CD4-positive, CD25-positive, alpha-beta regulatory T cell (primary cell): Measurements from ENCODE around the gene ANKRD27. TPM values are rescaled to one million over a fixed set of nuclear protein-coding genes. Genes with fewer than 3 reads are reported as not detected.

Source experiments
- ATAC-seq, 2 donors: fragments of 150-1000 bp; cut with Tn5 transposase; one replicate each; pipeline ENCODE4 v1.10.0; 2021; ENCODE audit warnings: low read depth in 2 of 2, moderate number of reproducible peaks in 2 of 2, moderate library complexity in 1 of 2
- DNase-seq, 3 donors: peaks; one replicate each; pipeline versions ENCODE4 v3.0.0 to v3.0.0-alpha.2; 2012 to 2022; ENCODE audit warnings: mixed read lengths in 1 of 3
- H3K27ac ChIP-seq: one replicate; pipeline ENCODE4 v1.7.0; 2013; ENCODE audit warnings: mild to moderate bottlenecking, low read length; ENCODE audit not compliant: insufficient read depth, poor library complexity, severe bottlenecking
- H3K27me3 ChIP-seq: one replicate; pipeline ENCODE4 v1.7.0; 2013; ENCODE audit warnings: low read length; ENCODE audit not compliant: control insufficient read depth, insufficient read depth
- H3K36me3 ChIP-seq: one replicate; pipeline ENCODE4 v1.7.0; 2013; ENCODE audit warnings: mild to moderate bottlenecking, low read length, moderate library complexity; ENCODE audit not compliant: control insufficient read depth, insufficient read depth
- H3K4me1 ChIP-seq: 2 replicates; pipeline ENCODE4 v1.7.0; 2013; ENCODE audit warnings: mild to moderate bottlenecking, low read length; ENCODE audit not compliant: insufficient read depth, control insufficient read depth, poor library complexity, severe bottlenecking
- H3K4me3 ChIP-seq: one replicate; pipeline ENCODE4 v1.7.0; 2013; ENCODE audit warnings: low read depth, mild to moderate bottlenecking, low read length, moderate library complexity
- H3K9me3 ChIP-seq, 2 experiments: 1 replicate in 1 of 2; 2 replicates in 1 of 2; pipeline ENCODE4 v1.7.0; 2013; ENCODE audit warnings: low read length in 2 of 2, mild to moderate bottlenecking in 1 of 2, moderate library complexity in 1 of 2; ENCODE audit not compliant: control insufficient read depth in 2 of 2
- H3K27ac Mint-ChIP-seq, 3 donors: one replicate each; pipeline ENCODE4 v1.8.0; 2020 to 2022; ENCODE audit warnings: mild to moderate bottlenecking in 3 of 3, mixed read lengths in 3 of 3, moderate library complexity in 2 of 3
- H3K27me3 Mint-ChIP-seq: one replicate; pipeline ENCODE4 v1.8.0; 2022; ENCODE audit warnings: mild to moderate bottlenecking, mixed read lengths
- H3K36me3 Mint-ChIP-seq: one replicate; pipeline ENCODE4 v1.8.0; 2020; ENCODE audit warnings: mixed read lengths
- H3K4me1 Mint-ChIP-seq, 4 donors: one replicate each; pipeline ENCODE4 v1.8.0; 2020 to 2022; ENCODE audit warnings: mixed read lengths in 4 of 4, mild to moderate bottlenecking in 1 of 4
- H3K4me3 Mint-ChIP-seq, 4 donors: one replicate each; pipeline ENCODE4 v1.8.0; 2020 to 2022; ENCODE audit warnings: mild to moderate bottlenecking in 4 of 4, mixed read lengths in 4 of 4, moderate library complexity in 3 of 4
- H3K9me3 Mint-ChIP-seq, 7 donors: one replicate each; pipeline ENCODE4 v1.8.0; 2020 to 2022; ENCODE audit warnings: mixed read lengths in 7 of 7, mild to moderate bottlenecking in 3 of 7, moderate library complexity in 2 of 7
- polyA plus RNA-seq, 4 donors: library from polyadenylated mRNA; unstranded; fragments of 300-500 nt; fragmentation: Illumina TruSeq; gene quantifications; one replicate each; pipeline ENCODE4 v1.2.3, GENCODE V29; 2021
- total RNA-seq: library from RNA; stranded (reverse); gene quantifications from one replicate; pipeline ENCODE4 v1.2.3, GENCODE V29; 2022

Gene ANKRD27
- total and polyA plus RNA-seq, 5 donors from 2014 or later, result 17.2 to 39.0 (median 19.7) TPM

DNA sequence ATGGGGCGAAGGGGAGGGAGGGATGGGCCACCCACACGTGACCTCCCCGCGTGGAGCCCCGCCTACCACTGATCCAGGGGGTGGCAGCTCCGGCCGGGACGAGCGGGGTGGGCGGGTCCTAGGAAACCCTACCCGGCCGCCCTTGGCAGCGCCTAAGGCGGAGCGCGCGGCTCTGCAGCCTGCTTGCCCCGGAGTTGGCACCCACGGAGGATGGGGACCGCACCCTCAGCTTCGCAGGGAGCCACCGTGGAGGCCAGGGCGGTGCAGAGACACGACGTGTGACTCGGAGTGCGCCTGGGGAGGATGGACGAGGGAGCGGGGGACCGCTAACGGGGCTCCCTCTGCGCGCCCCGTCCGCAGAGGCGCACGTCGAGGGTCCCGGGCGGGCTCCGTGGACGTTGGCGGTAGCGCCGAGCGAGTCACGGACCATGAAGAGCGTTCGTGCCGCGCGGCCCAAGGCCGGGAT is 773 bp upstream of the ANKRD27 start, which contains the start of gene RGS9BP:
RGS9BP (plus strand) TSS at position 129 of the 466 bp plus-strand sequence. CDS start 416 bp downstream, outside the sequence.
- peak; percentile 17 to 29 for ATAC-seq
- H3K36me3 ChIP-seq, result no peaks in the 10 kb centered on the region
- H3K27ac Mint-ChIP-seq, result peak within 1 kb of the TSS; percentile 62 to 89 (median 76)
- H3K4me1 Mint-ChIP-seq, result peaks cover 0 to 47% (median 27%) of the 10 kb centered on the region in 4 donors
- peaks cover 4% of the 10 kb centered on the region for H3K27me3 ChIP-seq
- H3K36me3 Mint-ChIP-seq, result no peaks in the 10 kb centered on the region
- H3K9me3 Mint-ChIP-seq, result no peaks in the 10 kb centered on the region
- peak within 1 kb of the TSS; percentile 72 for H3K27ac ChIP-seq
- H3K9me3 ChIP-seq, result no peaks in the 10 kb centered on the region
- peaks cover 30% of the 10 kb centered on the region for H3K27me3 Mint-ChIP-seq
- peaks cover 45% of the 10 kb centered on the region for H3K4me1 ChIP-seq
- peak; percentile 59 to 73 (median 73) for DNase-seq
- H3K4me3 Mint-ChIP-seq, result peak within 1 kb of the TSS; percentile 93 to 97 (median 96)
- peak within 1 kb of the TSS; percentile 57 for H3K4me3 ChIP-seq

DNA sequence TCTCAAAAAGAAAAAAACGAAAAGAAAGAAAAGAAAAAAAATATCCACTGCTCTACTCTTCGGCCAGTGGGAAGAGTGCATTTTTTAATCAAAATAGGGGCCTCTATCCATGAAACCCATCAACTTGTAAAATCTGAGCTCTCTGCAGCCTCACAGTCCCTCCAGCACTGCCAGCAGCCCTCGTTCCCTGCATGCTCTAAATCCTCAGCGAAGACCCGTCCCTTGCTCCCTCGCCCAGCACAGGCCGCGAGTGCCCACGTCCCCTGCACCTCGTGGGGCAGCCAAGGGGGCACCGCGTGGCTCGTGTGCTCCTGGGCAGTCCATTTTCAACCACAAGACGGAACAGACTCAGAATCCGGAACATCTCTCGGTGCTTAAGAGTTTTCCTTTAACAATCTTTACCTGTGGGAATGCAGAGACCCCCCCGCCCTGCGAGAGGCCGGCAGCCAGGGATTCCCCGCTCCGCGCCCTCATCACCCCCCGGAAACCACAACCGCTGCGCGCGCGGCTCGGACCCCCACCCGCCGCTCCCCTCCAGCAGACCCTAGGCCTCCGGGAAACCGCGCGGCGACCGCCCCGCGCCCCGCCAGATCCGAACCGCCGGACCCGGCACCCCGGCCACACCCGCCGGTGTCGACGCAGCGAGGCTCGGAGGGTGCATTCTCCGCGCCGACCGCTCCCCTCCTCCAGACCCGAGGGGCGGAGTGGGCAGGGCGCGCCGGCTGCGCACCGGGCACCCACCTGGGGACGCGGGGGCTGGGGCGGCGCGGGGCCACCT is 638 bp downstream of the ANKRD27 start:
- Mint-ChIP-seq H3K27me3 (peaks cover 22% of the 10 kb centered on the region), H3K9me3 (no peaks in the 10 kb centered on the region), H3K4me3 (peak overlapping the region; percentile 89 to 97 (median 96)), H3K36me3 (peaks cover 7% of the 10 kb centered on the region), H3K4me1 (peaks cover 0 to 58% (median 36%) of the 10 kb centered on the region in 4 donors), H3K27ac (peak overlapping the region; percentile 49 to 83 (median 71))
- peaks cover 57% of the 10 kb centered on the region for H3K4me1 ChIP-seq
- ATAC-seq, result no peak
- H3K27me3 ChIP-seq, result peaks cover 4% of the 10 kb centered on the region
- DNase-seq, result peak in 1 of 3 donors; percentile 17
- peak overlapping the region; percentile 63 for H3K27ac ChIP-seq
- no peaks in the 10 kb centered on the region for H3K36me3 ChIP-seq
- H3K4me3 ChIP-seq, result peak overlapping the region; percentile 70
- H3K9me3 ChIP-seq, result no peaks in the 10 kb centered on the region

DNA sequence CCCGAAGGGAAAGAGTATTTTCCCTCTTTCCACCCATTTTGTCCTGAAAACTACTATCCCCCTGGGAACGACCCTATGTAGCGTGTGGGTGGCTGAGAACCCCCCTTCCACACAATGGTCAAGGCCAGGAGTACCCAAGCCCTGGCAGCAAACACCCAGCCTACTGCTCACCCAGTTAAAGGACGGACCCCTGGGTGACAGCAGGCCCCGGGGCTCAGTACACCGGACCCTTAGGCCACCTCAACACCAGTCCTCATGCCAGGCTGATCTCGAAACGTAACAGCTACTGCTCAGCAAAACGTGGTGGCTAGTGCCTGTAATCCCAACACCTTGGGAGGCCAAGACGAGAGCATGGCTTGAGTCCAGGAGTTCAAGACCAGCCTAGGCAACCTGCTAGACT is 1.4 kb downstream of the ANKRD27 start:
- H3K9me3 Mint-ChIP-seq, result no peaks in the 10 kb centered on the region
- Histone ChIP-seq H3K27me3 (peaks cover 4% of the 10 kb centered on the region), H3K9me3 (no peaks in the 10 kb centered on the region), H3K4me3 (peak overlapping the region; percentile 70), H3K36me3 (no peaks in the 10 kb centered on the region), H3K4me1 (peaks cover 57% of the 10 kb centered on the region), H3K27ac (no peak overlapping the region)
- H3K36me3 Mint-ChIP-seq, result peaks cover 12% of the 10 kb centered on the region
- H3K27ac Mint-ChIP-seq, result peak overlapping the region in 1 of 3 donors; percentile 76
- H3K27me3 Mint-ChIP-seq, result peaks cover 18% of the 10 kb centered on the region
- H3K4me1 Mint-ChIP-seq, result peaks cover 0 to 65% (median 39%) of the 10 kb centered on the region in 4 donors
- DNase-seq (no peak), ATAC-seq (no peak)
- H3K4me3 Mint-ChIP-seq, result peak overlapping the region; percentile 89 to 97 (median 94)

DNA sequence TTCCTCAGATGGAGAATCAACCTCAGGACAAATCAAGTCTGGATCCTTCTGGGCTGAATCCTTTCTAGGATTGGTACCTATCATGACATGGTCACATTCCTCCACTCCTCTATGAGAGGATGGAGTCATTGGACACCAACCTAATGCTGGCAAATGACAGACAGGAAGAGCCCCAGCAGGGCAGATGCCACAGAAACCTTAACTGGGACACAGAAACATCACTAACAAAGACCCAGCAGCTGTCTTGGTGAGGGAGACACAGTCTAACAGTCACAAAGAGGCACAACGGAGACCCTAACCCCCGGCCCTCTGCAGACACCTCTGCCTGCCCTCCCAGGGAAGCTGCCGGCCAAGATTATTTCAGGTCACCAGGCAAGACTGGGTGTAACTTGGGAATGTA is 2.1 kb downstream of the ANKRD27 start:
- H3K36me3 Mint-ChIP-seq, result peaks cover 12% of the 10 kb centered on the region
- no peaks in the 10 kb centered on the region for H3K9me3 Mint-ChIP-seq
- Histone ChIP-seq H3K36me3 (peaks cover 2% of the 10 kb centered on the region), H3K4me1 (peaks cover 57% of the 10 kb centered on the region), H3K27ac (no peak overlapping the region), H3K4me3 (peak overlapping the region; percentile 70), H3K9me3 (no peaks in the 10 kb centered on the region), H3K27me3 (peaks cover 4% of the 10 kb centered on the region)
- peak overlapping the region; percentile 7 to 91 (median 88) for H3K4me3 Mint-ChIP-seq
- peaks cover 0 to 70% (median 39%) of the 10 kb centered on the region in 4 donors for H3K4me1 Mint-ChIP-seq
- ATAC-seq, result no peak
- H3K27me3 Mint-ChIP-seq, result peaks cover 14% of the 10 kb centered on the region
- DNase-seq, result no peak
- H3K27ac Mint-ChIP-seq, result peak overlapping the region in 1 of 3 donors; percentile 76

DNA sequence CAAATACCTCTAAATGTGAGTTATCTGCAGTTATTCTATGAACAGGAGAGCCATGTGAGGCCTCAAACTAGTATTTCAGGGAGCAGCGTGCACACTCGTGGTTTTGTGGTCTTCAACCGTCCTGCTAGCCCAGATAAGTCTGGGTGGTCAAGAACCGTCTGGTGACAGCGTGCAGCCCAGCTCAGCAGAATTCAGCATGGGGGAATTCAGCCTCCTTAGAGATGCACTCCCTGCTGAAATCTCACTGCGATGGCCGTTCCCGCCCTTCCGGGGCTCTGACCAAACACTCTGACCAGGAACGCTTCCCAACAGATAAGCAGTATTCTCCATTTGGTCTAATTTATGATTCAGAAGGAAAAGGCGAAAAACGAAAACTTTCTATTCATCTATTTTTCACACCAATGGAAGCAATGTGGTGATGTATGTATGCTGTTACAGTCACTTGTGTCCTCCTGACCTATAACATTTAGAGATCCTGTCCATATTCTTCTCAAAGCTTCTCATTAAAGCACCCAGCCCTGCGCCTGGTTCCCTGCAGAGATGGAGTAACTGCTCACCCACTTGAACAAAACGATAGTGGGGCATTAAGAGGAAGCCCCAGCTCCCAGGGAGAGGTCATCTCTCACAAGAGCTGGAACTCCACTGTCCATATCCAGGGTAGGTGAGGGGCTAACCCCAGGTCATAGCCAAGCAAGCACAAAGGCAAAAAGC is 2.9 kb downstream of the ANKRD27 start:
- H3K9me3 ChIP-seq, result no peaks in the 10 kb centered on the region
- H3K27ac Mint-ChIP-seq, result peak overlapping the region in 1 of 3 donors; percentile 74
- peak overlapping the region; percentile 69 to 91 (median 88) for H3K4me3 Mint-ChIP-seq
- peaks cover 14% of the 10 kb centered on the region for H3K36me3 Mint-ChIP-seq
- ATAC-seq, result no peak
- H3K4me1 Mint-ChIP-seq, result peaks cover 0 to 65% (median 35%) of the 10 kb centered on the region in 4 donors
- no peaks in the 10 kb centered on the region for H3K27me3 ChIP-seq
- peaks cover 55% of the 10 kb centered on the region for H3K4me1 ChIP-seq
- no peaks in the 10 kb centered on the region for H3K9me3 Mint-ChIP-seq
- no peak overlapping the region for H3K27ac ChIP-seq
- no peak for DNase-seq
- no peak overlapping the region for H3K4me3 ChIP-seq
- H3K36me3 ChIP-seq, result peaks cover 5% of the 10 kb centered on the region
- H3K27me3 Mint-ChIP-seq, result peaks cover 9% of the 10 kb centered on the region

DNA sequence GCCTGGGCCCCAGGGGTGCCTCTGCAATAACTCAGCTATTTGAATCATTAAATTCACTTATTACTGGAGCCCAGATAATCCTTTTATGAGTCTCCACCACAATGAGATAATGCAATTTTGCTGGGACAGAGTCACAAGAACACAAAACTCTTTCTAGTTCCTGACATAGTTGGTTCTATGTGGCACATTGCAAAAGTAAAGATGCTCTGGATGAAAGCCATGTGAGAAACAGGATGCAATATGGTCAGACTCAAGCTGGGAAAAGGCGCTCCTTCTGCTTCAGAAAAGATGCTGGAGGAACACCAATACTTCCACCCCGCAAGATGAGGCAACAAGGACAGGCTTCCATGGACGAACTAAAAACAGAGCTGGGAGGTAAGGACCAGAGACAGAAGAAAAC is 5.7 kb downstream of the ANKRD27 start:
- Mint-ChIP-seq H3K4me3 (peak overlapping the region in 3 of 4 donors; percentile 8 to 79 (median 26)), H3K27me3 (no peaks in the 10 kb centered on the region)

DNA sequence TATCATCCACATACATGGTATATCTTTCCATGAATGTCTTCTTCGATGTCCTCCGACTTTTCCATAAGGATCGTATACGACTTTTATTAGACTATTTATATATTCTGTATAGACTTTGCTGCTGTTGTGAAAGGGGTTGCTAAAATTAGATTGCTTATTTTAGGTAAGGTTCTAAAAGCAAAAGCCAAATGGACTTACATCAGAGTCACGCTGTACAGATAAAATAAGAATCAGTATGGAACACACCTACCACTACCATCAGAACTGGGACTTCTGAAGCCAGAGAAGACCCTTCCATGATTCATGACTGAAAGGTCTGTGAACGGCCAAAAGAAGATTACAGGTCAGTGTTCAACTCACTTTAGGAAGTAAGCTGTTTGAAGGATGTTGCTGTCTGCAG is 8.9 kb downstream of the ANKRD27 start:
- no peaks in the 10 kb centered on the region for H3K9me3 ChIP-seq
- H3K27ac ChIP-seq, result no peak overlapping the region
- H3K4me3 ChIP-seq, result no peak overlapping the region
- H3K4me1 ChIP-seq, result peaks cover 12% of the 10 kb centered on the region
- no peaks in the 10 kb centered on the region for H3K9me3 Mint-ChIP-seq
- H3K36me3 ChIP-seq, result peaks cover 21% of the 10 kb centered on the region
- ATAC-seq, result no peak
- no peak overlapping the region for H3K4me3 Mint-ChIP-seq
- no peaks in the 10 kb centered on the region for H3K27me3 Mint-ChIP-seq
- no peak for DNase-seq
- peaks cover 4 to 49% (median 18%) of the 10 kb centered on the region in 4 donors for H3K4me1 Mint-ChIP-seq
- no peak overlapping the region for H3K27ac Mint-ChIP-seq
- peaks cover 19% of the 10 kb centered on the region for H3K36me3 Mint-ChIP-seq
- H3K27me3 ChIP-seq, result no peaks in the 10 kb centered on the region

More for the DNA sequence above, 5.7 kb downstream of the ANKRD27 start:
- peaks cover 4 to 64% (median 33%) of the 10 kb centered on the region in 4 donors for H3K4me1 Mint-ChIP-seq
- H3K27ac Mint-ChIP-seq, result no peak overlapping the region
- ATAC-seq (no peak), DNase-seq (no peak)
- H3K27ac ChIP-seq, result no peak overlapping the region
- peaks cover 34% of the 10 kb centered on the region for H3K4me1 ChIP-seq
- H3K36me3 ChIP-seq, result peaks cover 18% of the 10 kb centered on the region
- no peak overlapping the region for H3K4me3 ChIP-seq
- H3K9me3 Mint-ChIP-seq, result no peaks in the 10 kb centered on the region
- H3K9me3 ChIP-seq, result no peaks in the 10 kb centered on the region
- H3K27me3 ChIP-seq, result no peaks in the 10 kb centered on the region
- peaks cover 19% of the 10 kb centered on the region for H3K36me3 Mint-ChIP-seq
